ENCODE results near the gene BMPR2.
"Not testable (repeated sequence)": the region's sequence is repeated elsewhere in the genome, so short reads cannot be mapped to it uniquely, and the experiment has no call there.

The BMPR2 gene

GRCh38 chr2:202344178-202344577 is 31.9 kb upstream of the BMPR2 start:
- DNase-seq (ENCODE audit: extremely low read depth, low read depth): no peak
- no peak for TF ChIP-seq CTCF (IDR thresholded peaks at IDR 0.05; ENCODE audit: low read depth, low read length)

- no peak for DNase-seq (ENCODE audit: extremely low read depth, low read depth)
- no peak for TF ChIP-seq CTCF (IDR thresholded peaks at IDR 0.05; ENCODE audit: low read depth, low read length)
Measured at GRCh38 chr2:202346180-202346579, 29.9 kb upstream of the BMPR2 start.

- no peak for DNase-seq (ENCODE audit: extremely low read depth, low read depth)
Measured at GRCh38 chr2:202353430-202353829, 22.7 kb upstream of the BMPR2 start.

GRCh38 chr2:202355993-202356505 is 20.1 kb upstream of the BMPR2 start:
- no peak for TF ChIP-seq CTCF (IDR thresholded peaks at IDR 0.05; ENCODE audit: low read depth, low read length)
- no peak for DNase-seq (ENCODE audit: extremely low read depth, low read depth)

More at GRCh38 chr2:202353430-202353829, 22.7 kb upstream of the BMPR2 start:
- TF ChIP-seq CTCF (IDR thresholded peaks at IDR 0.05; ENCODE audit: low read depth, low read length): no peak

- DNase-seq (ENCODE audit: extremely low read depth, low read depth): not testable (repeated sequence)
Measured at GRCh38 chr2:202358924-202359323, 17.2 kb upstream of the BMPR2 start.

GRCh38 chr2:202360646-202361045 is 15.5 kb upstream of the BMPR2 start:
- no peak for TF ChIP-seq CTCF (IDR thresholded peaks at IDR 0.05; ENCODE audit: low read depth, low read length)
- no peak for DNase-seq (ENCODE audit: extremely low read depth, low read depth)

- no peak for TF ChIP-seq CTCF (IDR thresholded peaks at IDR 0.05; ENCODE audit: low read depth, low read length)
Measured at GRCh38 chr2:202361108-202361507, 15.0 kb upstream of the BMPR2 start.

GRCh38 chr2:202373490-202373889 is 2.6 kb upstream of the BMPR2 start:
- TF ChIP-seq CTCF (IDR thresholded peaks at IDR 0.05; ENCODE audit: low read depth, low read length): no peak
- no peak for DNase-seq (ENCODE audit: extremely low read depth, low read depth)

More at GRCh38 chr2:202361108-202361507, 15.0 kb upstream of the BMPR2 start:
- DNase-seq (ENCODE audit: extremely low read depth, low read depth): no peak

GRCh38 chr2:202374383-202374782 is 1.7 kb upstream of the BMPR2 start:
- not testable (repeated sequence) for DNase-seq (ENCODE audit: extremely low read depth, low read depth)

Measured in AG09319 (cell line).